Measurements from ENCODE around the gene GRIN2C. TPM values are rescaled to one million over a fixed set of nuclear protein-coding genes. Genes with fewer than 3 reads are reported as not detected.

Gene GRIN2C
- total and polyA plus RNA-seq, 2 donors, result 0.47 to 1.9 TPM

DNA sequence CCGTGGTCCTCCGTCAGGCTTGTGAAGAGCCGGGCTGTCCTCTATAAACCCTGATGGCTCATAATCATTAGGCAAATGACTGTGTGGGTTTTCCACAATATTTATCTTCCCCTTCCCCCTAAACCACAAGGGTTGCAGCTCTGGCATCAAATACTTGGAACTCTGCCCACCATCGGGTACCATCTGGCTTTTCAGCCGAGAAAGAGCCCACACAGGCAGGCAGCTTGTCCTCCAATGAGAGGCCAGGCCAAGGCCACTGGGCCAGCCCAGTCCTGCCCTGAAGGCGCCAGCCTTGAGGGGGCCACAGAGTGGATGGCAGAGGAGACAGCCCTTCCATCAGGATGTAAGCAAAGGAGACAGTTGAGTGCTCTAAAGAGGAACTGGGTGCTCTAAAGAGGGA, 51.8 kb downstream of the GRIN2C start:
- WGBS, result 76% methylated on average over 6 of the region's 6 CpGs
- H3K4me3 ChIP-seq (ENCODE audit: low read depth, low read length), result no peak overlapping the region
- H3K27ac ChIP-seq (ENCODE audit: low read depth), result no peak overlapping the region
- no peaks in the 10 kb centered on the region for H3K36me3 ChIP-seq (ENCODE audit: insufficient read depth)
- H3K4me1 ChIP-seq (ENCODE audit: insufficient read depth), result no peaks in the 10 kb centered on the region
- no peak for DNase-seq (ENCODE audit: extremely low spot score)

DNA sequence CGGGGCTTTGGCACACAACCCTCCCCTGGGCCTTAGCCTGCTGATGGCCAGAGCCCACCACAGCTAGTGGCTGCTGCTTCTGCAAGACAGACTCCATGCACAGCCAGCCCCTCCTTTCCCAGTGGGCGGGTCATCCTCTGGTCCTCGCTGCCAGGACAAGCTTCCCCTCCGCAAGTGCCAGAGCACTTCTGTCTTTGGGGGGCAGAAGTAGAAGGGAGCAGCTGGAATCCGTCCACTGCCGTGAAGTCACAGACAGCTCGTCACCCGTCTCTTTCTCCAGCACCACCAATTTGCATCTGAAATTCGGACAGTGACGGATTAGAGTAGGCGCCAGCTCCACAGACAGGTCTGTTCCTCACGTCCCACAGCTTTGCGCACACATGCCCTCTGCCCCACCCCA, 52.2 kb downstream of the GRIN2C start:
- Histone ChIP-seq H3K4me1 (ENCODE audit: insufficient read depth) (no peaks in the 10 kb centered on the region), H3K4me3 (ENCODE audit: low read depth, low read length) (no peak overlapping the region), H3K27ac (ENCODE audit: low read depth) (no peak overlapping the region), H3K36me3 (ENCODE audit: insufficient read depth) (no peaks in the 10 kb centered on the region)
- 88% methylated on average over 13 of the region's 13 CpGs for WGBS
- no peak for DNase-seq (ENCODE audit: extremely low spot score)

DNA sequence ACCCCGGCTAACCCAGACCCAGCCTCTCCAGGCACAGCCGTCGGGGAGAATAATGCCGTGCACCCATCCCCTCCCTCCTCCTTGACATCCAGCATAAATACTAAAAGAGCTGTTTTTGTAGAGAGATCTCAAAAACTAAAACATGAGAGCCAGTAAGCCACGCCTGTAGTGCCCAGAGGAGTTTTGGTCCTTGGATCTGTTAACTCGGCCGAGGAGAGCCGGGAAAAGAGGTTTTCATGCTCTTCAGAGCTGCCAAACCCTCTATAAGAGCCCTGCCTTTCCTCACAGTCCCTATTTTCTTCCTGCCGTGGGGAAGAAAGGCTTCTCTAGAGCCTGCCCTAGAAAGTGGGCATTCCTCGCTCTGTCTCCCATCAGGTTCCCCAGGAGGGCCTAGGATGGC, 53.4 kb downstream of the GRIN2C start:
- no peak for DNase-seq (ENCODE audit: extremely low spot score)
- Histone ChIP-seq H3K36me3 (ENCODE audit: insufficient read depth) (no peaks in the 10 kb centered on the region), H3K4me3 (ENCODE audit: low read depth, low read length) (no peak overlapping the region), H3K27ac (ENCODE audit: low read depth) (no peak overlapping the region), H3K4me1 (ENCODE audit: insufficient read depth) (no peaks in the 10 kb centered on the region)
- 89% methylated on average over 10 of the region's 10 CpGs for WGBS

DNA sequence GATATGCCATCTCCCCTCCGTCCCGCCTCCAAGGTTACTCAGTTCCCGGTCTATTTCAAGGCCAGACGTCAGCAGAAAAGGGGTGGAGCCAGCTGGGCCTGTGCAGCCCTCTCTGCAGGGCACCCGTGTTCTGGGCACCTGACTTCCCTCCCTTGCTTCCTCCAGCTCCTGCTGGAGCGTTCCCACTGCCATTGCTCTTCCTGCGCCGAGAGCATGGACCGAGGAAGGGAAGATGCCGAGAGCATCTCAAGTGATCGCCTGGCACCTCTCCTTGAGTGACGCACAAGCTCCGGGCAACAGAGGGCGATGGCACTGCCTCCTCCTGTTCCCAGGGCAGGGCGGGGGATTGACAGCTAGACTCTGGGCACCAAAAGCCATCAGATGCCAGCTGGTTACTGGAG, 54.1 kb downstream of the GRIN2C start:
- Histone ChIP-seq H3K36me3 (ENCODE audit: insufficient read depth) (no peaks in the 10 kb centered on the region), H3K27ac (ENCODE audit: low read depth) (no peak overlapping the region), H3K4me3 (ENCODE audit: low read depth, low read length) (no peak overlapping the region), H3K4me1 (ENCODE audit: insufficient read depth) (no peaks in the 10 kb centered on the region)
- no peak for DNase-seq (ENCODE audit: extremely low spot score)
- WGBS, result 84% methylated on average over 15 of the region's 15 CpGs

DNA sequence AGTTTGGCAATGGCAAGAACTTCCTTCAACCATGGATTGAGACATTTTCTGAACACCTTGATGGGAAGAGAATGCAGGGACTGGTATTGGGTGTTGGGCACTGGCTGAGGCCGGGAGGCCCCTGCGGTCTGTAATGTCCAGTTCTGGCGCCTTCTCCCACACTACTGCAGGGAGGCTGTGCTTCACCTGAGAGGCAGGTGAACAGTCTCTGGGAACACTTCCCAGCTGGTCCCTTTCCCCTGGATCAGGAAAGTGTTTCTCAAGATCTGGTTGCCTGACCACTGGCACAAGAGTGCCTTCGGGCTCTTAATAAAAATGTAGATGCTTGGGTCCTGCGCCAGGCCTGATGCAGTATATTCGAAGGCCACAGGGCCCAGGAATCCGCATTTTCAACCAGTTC, 55.0 kb downstream of the GRIN2C start:
- Histone ChIP-seq H3K27ac (ENCODE audit: low read depth) (no peak overlapping the region), H3K36me3 (ENCODE audit: insufficient read depth) (no peaks in the 10 kb centered on the region), H3K4me3 (ENCODE audit: low read depth, low read length) (no peak overlapping the region), H3K4me1 (ENCODE audit: insufficient read depth) (no peaks in the 10 kb centered on the region)
- WGBS, result 96% methylated on average over 7 of the region's 7 CpGs
- no peak for DNase-seq (ENCODE audit: extremely low spot score)

DNA sequence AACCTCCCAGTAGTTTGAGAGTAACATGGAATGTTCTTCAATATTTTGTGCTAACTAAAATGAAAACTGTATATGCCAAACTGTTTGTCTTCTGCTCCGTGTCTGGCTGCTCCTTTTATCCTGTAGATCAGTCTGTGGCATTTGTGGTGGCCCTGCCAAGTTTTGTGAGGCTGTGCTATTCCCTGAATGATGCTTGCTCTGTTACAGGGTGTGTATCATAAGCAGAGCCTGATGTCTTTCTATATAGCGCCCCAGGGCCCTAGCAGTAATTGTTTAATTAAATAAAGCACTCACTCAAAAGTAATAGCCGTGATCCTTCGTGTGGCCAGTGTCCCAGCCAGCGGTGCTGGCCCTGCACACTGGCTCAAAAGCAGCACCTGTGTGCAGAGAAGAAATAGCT, 55.7 kb downstream of the GRIN2C start:
- Histone ChIP-seq H3K4me3 (ENCODE audit: low read depth, low read length) (no peak overlapping the region), H3K36me3 (ENCODE audit: insufficient read depth) (no peaks in the 10 kb centered on the region), H3K27ac (ENCODE audit: low read depth) (no peak overlapping the region), H3K4me1 (ENCODE audit: insufficient read depth) (no peaks in the 10 kb centered on the region)
- WGBS, result 59% methylated on average over 5 of the region's 5 CpGs
- DNase-seq (ENCODE audit: extremely low spot score), result no peak

DNA sequence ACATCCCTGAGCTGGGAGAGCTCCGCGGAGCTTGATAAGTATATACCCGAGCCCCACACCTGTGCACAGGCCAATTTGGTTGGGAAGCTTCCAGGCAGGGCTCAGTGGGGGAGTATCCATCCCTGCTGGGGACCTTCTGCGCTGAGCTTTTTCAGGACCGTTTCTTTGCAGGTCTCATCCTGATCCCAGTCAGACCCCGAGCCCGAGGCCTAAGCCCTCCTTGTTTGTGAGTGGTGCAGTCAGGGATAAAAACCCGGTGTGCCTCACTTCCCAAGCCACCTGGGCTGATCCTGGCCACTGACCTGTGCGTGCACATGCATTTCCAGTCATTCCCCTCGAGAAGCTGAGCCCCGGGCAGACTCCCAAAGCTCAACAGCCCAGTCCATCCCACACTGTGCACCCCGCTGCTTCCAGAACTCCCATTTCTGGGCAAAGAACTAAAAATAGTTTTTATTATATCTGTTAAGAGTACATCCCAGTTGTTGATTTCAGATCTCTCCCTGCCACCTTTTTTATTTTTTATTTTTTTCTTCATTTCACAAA, 56.2 kb downstream of the GRIN2C start:
- Histone ChIP-seq H3K4me1 (ENCODE audit: insufficient read depth) (no peaks in the 10 kb centered on the region), H3K27ac (ENCODE audit: low read depth) (no peak overlapping the region), H3K36me3 (ENCODE audit: insufficient read depth) (no peaks in the 10 kb centered on the region), H3K4me3 (ENCODE audit: low read depth, low read length) (no peak overlapping the region)
- no peak for DNase-seq (ENCODE audit: extremely low spot score)
- WGBS, result 72% methylated on average over 12 of the region's 12 CpGs

DNA sequence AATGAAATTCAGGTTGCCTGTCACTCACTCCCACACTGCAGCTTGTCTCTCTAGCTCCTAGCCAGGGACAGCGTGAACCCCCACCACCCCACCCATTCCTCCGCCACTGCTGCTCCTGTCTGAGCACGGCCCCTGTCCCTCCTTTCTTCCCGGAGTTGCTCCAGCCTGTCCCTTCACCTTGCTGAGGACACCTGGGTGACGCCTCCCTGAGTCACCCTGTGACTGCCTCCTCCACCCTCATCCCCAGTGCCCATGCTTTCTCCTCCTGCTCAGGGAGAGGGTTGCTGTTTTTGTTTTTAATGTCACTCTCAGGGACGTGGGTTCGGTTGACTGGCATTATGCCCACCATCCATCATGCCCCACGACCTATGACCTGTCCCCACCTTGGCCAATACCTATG, 57.8 kb downstream of the GRIN2C start:
- DNase-seq (ENCODE audit: extremely low spot score), result no peak
- H3K4me1 ChIP-seq (ENCODE audit: insufficient read depth), result no peaks in the 10 kb centered on the region
- no peak overlapping the region for H3K27ac ChIP-seq (ENCODE audit: low read depth)
- whole genome bisulfite sequencing, result 89% methylated on average over 8 of the region's 8 CpGs
- H3K4me3 ChIP-seq (ENCODE audit: low read depth, low read length), result no peak overlapping the region
- no peaks in the 10 kb centered on the region for H3K36me3 ChIP-seq (ENCODE audit: insufficient read depth)

DNA sequence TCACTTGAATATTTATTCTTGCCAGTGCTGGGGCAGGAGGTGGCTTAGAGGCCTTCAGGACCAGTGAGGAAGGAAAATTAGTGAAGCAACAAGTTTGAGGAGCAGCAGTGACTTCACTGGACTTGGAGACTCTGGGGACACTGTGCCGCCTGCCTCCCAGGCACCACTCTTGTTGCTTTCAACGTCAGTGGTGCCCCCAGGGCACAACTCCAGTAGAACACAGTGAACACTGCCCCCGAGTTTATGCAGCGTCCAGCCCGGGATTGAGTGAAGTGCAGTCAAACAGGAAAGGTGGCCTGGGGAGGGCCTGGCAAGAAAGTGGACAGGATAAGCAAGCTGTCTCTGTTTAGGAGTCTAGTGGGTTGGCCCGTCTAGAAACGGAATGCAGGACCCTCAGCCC, 59.2 kb downstream of the GRIN2C start:
- no peak overlapping the region for H3K27ac ChIP-seq (ENCODE audit: low read depth)
- no peaks in the 10 kb centered on the region for H3K4me1 ChIP-seq (ENCODE audit: insufficient read depth)
- H3K36me3 ChIP-seq (ENCODE audit: insufficient read depth), result peaks cover 2% of the 10 kb centered on the region
- 87% methylated on average over 7 of the region's 7 CpGs for WGBS
- no peak for DNase-seq (ENCODE audit: extremely low spot score)
- H3K4me3 ChIP-seq (ENCODE audit: low read depth, low read length), result no peak overlapping the region

DNA sequence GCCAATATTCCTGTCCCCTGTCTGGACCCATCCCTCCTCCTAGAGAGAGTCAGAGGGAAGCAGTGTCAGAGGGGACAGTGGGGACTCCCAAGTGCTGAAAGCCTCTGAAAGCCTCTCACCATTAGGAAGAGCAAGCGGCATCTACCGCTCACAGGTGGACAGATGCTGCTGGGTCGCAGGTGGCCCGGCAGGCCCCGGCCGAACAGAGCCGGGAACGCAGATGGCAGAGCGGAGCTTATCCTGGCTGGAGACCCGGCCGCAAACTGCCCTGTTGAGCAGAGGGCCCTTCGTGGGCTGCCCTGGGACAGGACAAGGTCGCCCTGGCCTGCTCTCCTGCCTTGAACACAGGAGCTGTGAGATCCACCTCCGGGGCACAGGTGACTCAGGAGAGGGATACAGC, 60.6 kb downstream of the GRIN2C start:
- H3K36me3 ChIP-seq (ENCODE audit: insufficient read depth), result peaks cover 4% of the 10 kb centered on the region
- no peak overlapping the region for H3K27ac ChIP-seq (ENCODE audit: low read depth)
- H3K4me3 ChIP-seq (ENCODE audit: low read depth, low read length), result no peak overlapping the region
- 97% methylated on average over 14 of the region's 14 CpGs for WGBS
- no peak for DNase-seq (ENCODE audit: extremely low spot score)
- no peaks in the 10 kb centered on the region for H3K4me1 ChIP-seq (ENCODE audit: insufficient read depth)

DNA sequence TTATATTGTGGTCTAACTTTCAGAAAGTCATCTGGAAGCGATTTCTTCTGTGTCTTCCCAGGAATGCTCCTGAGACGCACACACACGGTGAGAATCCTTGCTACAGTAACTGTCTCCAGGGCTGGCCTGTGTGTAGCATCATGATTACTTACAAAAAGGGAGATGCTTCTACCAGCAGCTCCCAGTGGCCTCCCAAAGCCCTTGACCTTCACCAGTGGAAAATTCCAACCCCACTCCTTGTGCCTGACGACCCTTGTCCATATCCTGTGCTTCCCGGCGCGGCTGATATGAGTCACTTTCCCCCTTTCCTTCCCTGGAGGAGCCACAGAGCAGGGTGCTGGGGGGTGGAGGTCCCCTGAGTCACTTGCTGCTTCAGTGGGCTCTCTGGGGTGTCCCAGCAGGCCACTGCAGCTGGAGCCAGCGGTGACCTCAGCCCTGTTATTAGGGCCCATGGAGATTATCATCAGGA, 61.4 kb downstream of the GRIN2C start:
- WGBS, result 77% methylated on average over 8 of the region's 8 CpGs
- no peak for DNase-seq (ENCODE audit: extremely low spot score)
- no peak overlapping the region for H3K27ac ChIP-seq (ENCODE audit: low read depth)
- H3K4me1 ChIP-seq (ENCODE audit: insufficient read depth), result no peaks in the 10 kb centered on the region
- no peak overlapping the region for H3K4me3 ChIP-seq (ENCODE audit: low read depth, low read length)
- peaks cover 4% of the 10 kb centered on the region for H3K36me3 ChIP-seq (ENCODE audit: insufficient read depth)

DNA sequence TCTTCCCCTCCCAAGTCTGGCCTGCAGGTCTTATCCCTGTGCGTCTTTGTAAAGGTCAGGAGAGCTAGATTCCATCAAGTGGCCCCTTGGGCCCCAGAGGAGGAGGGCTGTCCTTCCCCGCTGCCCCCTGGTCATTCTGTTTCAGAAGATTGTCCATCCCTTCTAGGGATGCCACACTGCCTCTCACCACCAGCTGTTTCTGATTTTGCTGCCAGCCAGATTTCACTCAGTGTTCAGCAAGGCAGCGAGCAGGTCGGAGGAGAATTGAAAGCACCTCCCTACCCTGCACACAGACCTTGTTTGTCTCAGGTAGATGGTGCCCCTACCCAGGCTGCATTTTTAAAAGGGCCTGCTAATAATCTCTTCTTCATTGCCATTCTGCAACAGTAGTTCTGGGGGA, 61.9 kb downstream of the GRIN2C start:
- no peak for DNase-seq (ENCODE audit: extremely low spot score)
- peaks cover 4% of the 10 kb centered on the region for H3K36me3 ChIP-seq (ENCODE audit: insufficient read depth)
- WGBS, result 91% methylated on average over 4 of the region's 4 CpGs

DNA sequence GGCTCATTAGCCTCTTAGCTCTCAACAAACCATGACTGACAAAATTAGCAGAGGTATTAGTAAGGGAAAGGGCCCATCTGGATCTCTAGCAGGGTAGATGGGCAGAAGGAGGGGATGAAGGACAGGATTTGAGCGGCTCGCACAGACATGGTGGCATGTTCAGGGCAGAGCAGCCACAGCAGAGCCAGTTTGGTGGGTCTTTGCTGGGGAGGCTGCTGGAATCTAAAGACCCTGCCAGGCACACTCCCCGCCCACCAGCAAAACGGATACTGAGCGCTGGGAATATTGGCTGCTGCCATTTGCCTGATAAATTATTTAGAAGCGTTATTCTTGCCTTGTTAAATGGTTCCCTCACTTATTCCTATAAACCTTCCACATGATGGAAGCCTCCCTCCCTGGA, 62.8 kb downstream of the GRIN2C start:
- DNase-seq (ENCODE audit: extremely low spot score), result no peak
- Histone ChIP-seq H3K4me3 (ENCODE audit: low read depth, low read length) (no peak overlapping the region), H3K36me3 (ENCODE audit: insufficient read depth) (peaks cover 4% of the 10 kb centered on the region), H3K27ac (ENCODE audit: low read depth) (no peak overlapping the region), H3K4me1 (ENCODE audit: insufficient read depth) (no peaks in the 10 kb centered on the region)
- WGBS, result 91% methylated on average over 6 of the region's 6 CpGs

More for the DNA sequence above, 61.9 kb downstream of the GRIN2C start:
- Histone ChIP-seq H3K4me3 (ENCODE audit: low read depth, low read length) (no peak overlapping the region), H3K27ac (ENCODE audit: low read depth) (no peak overlapping the region), H3K4me1 (ENCODE audit: insufficient read depth) (no peaks in the 10 kb centered on the region)

DNA sequence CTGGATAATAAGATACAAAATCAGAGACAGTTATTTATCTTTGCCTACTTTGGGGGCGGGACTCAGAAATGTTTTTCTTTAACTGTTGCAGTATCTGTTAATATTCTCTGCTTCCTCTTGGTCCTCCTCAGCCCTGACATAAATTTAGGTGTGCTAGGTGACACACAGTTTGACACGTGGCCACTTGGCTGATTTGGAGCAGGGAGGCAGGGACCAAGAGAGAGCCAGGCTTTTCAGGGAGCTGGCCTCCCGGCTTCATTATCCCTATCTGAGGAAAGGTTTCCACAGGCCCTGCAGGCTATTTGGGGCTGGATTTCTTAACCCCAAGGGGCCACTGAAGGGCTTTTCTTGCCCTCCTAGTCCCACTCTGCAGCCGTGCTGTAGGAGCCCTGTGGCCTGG, 63.5 kb downstream of the GRIN2C start:
- 86% methylated on average over 4 of the region's 4 CpGs for WGBS
- no peak for DNase-seq (ENCODE audit: extremely low spot score)
- Histone ChIP-seq H3K4me3 (ENCODE audit: low read depth, low read length) (no peak overlapping the region), H3K36me3 (ENCODE audit: insufficient read depth) (peaks cover 4% of the 10 kb centered on the region), H3K27ac (ENCODE audit: low read depth) (no peak overlapping the region), H3K4me1 (ENCODE audit: insufficient read depth) (no peaks in the 10 kb centered on the region)
